A172 (cell line): Measurements from ENCODE around the gene EMX1. TPM values are rescaled to one million over a fixed set of nuclear protein-coding genes. Genes with fewer than 3 reads are reported as not detected.
"Not testable (repeated sequence)": the region's sequence is repeated elsewhere in the genome, so short reads cannot be mapped to it uniquely, and the experiment has no call there.

Experiments
- DNase-seq: peaks from one replicate; pipeline ENCODE4 v3.0.0-alpha.2; 2015; ENCODE audit warnings: low spot score
- total RNA-seq: library from RNA; depleted of rRNA; stranded (reverse); fragments of >200 nt; shearing (Covaris generic); gene quantifications from 2 replicates; pipeline ENCODE4 v1.2.3, GENCODE V29; 2014

The EMX1 gene
- total RNA-seq, 1 experiment from 2014 or later: 0.50 TPM

DNA sequence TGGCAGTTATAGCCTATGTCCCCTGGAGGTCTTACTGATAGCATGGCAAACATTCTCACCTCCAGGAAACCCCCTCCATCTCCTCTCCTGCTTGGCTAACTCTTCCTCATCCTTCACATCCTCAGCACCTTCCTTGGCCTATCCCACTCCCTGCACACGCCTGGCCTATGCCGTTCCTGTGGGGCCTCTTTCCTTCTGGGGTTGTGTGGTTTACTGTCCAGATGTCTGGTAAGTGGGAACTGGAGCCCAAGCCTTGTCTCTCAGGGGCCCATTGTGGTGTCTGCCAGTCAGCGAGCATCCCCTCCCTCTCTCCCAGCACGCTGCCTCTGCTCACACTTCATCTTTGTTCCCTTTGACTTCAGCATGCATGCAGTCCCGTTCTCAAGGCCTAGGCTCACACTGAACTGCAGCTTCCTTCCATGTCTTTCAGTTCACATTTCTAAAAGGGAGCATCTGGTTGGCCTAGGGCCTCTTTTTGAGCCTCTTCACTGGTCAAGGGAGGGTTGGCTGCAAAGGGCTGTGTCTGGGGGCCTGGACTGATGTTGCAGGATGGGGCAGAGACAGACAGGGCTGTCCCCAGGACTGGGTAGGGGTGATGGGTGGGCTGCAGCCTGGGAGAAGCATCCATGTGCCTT lies 17.0 kb upstream of the EMX1 start:
- DNase-seq: no peak

- DNase-seq: no peak
These were observed 15.9 kb upstream of the EMX1 start for GRCh38 chr2:72901426-72901825.

GRCh38 chr2:72907369-72907768 lies 9.9 kb upstream of the EMX1 start:
- not testable (repeated sequence) for DNase-seq

DNA sequence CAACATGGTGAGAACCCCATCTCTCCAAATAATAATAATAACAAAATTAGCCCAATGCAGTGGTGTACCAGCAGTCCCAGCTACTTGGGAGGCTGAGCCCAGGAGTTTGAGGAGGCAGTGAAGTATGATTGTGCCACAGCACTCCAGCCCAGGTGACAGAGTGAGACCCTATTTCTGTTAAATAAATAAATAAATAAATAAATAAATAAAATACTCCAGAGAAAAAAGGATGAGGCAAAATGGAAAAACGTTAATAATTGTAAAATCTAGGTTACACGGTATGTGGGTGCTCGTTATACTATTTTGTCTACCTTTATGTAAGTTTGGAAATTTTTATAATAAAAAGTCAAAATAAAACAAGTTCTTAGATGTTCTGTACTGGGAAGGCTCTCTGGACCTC lies 8.6 kb upstream of the EMX1 start:
- no peak for DNase-seq

DNA sequence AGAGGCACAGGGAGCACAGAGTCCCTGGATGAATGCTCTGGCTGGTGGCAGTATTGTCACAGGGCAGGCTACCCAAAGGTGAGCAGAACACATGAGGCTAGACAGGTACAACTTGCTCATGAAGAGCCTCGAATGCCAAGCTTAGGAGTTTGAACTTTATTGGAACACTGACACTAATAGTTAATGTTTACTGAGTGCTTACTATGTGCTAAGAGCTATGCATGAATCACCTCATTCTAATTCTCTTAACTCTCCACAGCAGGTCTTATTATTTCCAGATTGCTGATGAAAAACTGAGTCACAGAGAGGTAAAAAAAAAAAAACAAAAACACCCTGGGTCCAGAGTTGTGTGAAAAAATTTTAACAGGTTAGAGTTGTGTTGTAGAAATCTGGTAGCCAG lies 6.1 kb upstream of the EMX1 start:
- no peak for DNase-seq

DNA sequence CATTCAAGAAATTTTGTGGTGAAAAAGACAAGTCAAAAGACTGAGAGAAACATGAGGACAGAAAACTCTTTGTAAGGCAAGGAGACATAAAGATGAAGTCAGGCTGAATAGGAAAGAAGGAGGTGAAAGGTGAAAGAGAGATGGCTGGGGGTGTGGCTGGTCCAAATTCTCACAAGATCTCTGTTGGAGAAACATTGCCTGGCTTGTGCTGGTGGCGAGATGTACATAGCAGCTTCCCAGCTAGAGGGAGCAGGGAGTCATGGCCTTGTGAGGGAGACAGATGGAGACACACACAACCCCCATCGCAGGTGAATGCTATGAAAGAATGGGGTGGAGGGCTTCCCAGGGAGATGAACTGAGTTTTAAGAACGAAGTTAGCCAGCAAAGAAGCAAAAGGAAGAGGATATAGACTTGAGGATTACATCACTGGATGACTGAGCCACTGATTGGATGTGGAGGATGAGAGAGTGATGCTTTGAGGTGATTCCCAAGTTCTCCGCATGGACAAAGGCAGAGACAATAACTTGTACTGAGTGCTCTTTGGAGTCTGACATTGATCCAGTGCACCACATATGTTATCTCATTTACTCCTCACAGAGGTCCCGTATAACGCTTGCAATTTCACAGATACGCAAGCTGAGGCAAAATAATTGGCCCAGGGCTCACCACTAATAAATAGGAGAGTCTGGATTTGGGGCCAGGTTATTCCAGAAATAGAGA lies 3.7 kb upstream of the EMX1 start:
- no peak for DNase-seq

GRCh38 chr2:72914206-72914559 lies 3.1 kb upstream of the EMX1 start:
- no peak for DNase-seq

GRCh38 chr2:72914589-72915319 lies 2.6 kb upstream of the EMX1 start:
- DNase-seq: no peak

DNA sequence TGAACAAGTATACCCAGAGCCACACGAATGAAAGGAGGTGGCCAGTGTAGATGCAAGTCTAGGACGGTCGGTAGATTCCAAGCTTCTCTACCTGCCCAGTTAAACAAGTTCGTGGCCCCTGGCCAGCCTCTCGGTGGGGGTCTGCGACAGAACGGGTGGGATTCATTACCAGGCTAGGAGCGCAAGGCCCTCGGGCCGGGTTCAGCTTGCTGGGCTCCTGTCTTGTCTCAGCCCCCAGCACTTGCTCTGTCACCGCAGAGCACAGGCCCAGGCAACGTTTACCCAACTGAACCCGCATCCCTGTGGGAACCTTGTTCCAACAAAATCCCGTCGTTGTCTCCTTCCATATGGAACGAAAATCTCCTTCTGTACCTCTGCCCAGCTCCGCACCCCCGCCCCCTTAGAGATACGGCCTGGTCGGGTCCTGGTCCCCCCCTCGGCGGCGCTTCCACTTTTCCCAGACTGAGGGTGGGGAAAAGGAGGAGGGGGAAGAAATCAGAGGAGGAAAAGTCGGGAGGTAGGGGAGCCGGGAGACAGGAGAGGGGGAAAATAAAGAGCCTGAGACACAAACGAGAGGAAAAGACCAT lies 1.9 kb upstream of the EMX1 start:
- no peak for DNase-seq

- DNase-seq: no peak
These were observed 1.2 kb upstream of the EMX1 start for GRCh38 chr2:72915907-72916742.

DNA sequence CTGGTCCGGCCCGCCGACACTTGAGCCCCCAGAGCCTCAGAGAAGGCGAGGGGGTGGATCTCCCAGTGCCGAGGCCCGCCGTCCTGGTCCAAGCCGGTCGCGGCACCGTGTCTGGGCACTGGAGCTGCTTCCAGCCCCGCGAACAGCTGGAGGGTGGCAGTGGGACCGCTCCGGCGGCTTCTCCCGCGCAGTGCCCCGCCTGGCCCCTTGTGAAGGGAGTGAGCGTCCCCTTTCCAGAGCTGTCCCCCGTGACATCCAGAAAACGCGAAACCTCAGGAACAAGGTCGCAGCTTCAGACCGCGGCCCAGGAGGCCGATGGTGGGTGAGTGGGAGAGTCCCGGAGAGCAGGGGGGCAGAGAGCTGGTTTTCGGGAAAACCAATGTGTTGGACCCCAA lies 579 bp upstream of the EMX1 start:
- no peak for DNase-seq

- DNase-seq: no peak
These were observed 696 bp downstream of the EMX1 start for GRCh38 chr2:72917877-72918553.

DNA sequence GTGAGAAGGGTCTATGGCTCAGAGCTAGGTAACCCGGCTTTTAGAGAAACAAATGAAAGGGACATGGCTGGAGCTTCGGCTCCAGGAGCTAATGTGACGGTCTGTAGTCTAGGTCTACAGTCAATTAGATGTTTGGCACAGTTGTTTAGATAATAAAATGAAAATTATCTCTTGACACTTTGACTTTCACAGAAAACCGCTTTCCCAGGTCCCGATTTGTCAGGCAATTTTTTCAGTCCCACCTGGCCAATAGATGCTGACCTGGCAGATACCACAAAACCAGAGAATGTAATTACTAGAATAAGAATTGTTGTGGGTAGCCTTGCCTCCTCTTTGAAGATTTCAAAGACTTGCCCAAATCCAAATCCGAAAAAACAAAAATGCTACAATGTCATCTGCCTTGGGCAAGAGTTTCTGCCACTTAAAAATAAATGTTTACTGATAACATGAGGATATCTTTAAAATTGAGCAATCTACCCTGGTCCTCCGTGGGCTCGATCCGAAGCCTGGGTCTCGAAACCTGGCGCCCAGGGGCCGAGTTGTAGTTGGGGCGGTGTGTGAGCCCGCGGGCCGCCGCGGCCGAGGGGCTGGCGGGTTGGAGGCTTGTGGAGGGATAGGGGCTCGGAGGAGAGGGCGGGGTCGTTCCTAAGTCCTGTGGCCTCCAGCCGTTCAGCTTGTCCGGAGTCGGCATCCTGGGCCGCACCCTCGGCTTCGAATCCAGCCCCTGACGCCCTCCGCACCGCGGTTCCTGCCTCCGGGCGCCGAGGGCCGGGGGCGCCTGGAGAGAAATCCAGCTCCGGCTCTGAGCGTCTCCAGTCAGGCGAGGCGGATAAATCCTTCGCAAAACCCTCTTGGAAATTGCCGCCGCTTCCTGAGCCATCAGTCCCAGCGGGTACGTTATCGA lies 2.3 kb downstream of the EMX1 start:
- no peak for DNase-seq

DNA sequence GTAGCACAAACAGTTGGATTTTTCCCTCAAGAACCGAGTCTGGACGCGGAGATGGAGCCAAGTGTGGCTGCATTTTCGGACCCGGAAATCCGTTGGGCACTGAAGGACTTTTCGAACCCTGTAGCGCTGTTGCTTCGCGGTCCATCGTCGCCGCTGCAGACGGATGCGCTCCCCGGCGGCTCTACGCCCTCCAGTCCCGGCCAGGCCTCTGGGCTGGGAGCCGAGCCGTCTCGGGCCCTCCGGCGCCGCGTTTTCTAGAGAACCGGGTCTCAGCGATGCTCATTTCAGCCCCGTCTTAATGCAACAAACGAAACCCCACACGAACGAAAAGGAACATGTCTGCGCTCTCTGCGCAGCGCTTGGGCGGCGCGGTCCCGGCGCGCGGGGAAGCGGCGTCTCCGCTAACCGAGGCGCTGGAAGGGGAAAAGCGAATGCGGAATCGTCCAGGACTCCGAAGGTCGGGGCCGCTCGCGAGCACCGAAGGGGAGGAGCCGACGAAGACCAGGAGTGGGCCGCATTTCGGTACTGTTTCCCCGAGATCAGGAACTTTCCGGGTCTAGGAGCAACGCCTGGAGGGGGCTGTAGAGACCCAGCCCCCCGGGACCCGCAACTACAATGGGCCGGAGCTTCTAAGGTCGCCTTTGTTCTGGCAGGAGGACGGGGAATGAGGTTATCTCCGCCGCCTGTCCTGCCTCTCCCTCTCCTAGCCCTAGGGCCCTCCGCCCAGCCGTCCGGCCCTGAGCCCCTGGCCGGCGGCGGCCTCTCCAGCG lies 3.2 kb downstream of the EMX1 start:
- DNase-seq: no peak

GRCh38 chr2:72921088-72921851 lies 4.0 kb downstream of the EMX1 start:
- DNase-seq: no peak

DNA sequence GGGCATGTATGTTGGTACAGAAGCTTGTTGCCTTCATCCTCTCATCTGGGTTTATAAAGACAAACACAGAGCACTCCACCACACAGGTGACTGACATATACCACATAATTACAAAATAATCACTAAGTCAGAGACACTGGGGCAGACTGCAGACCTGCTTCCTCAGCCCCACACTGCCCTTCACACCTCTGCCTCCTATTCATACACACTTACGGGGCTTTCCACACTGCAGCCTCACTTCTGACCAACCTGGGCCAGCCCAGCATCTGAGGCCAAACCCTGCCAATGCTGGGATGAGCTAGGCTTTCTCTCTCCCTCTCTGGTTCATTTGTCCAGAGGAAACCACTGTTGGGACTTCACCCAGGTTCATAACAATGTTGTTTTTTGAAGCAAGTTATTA lies 4.5 kb downstream of the EMX1 start:
- DNase-seq: no peak

DNA sequence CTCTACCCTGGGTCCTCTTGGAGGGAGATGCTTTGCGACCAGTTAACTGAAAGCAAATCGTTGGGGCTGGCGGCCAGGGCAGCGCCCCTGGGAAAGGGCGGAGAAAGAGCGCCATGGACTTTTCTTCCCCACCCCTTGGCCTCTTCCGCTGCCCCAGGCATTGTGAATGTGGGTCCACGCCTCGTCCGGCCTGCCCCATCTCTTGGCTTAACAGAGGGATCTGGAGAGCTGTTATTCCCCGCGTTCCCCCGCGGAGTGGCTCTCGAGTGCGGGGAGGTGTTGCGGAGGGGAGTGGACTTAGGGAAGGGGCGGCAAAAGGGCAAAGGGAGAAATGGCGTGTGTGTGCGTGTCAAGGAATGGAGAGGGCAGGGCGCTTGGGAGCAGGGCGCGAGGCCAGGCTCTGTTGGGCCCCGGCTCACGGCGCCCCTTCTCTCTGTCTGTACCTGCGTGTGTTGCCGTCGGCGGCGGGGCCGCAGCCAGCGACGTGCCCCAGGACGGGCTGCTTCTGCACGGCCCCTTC lies 6.6 kb downstream of the EMX1 start:
- no peak for DNase-seq
